Measurements from ENCODE around the gene CRYM.
"Not testable (repeated sequence)": the region's sequence is repeated elsewhere in the genome, so short reads cannot be mapped to it uniquely, and the experiment has no call there.

CRYM gene

GRCh38 chr16:21277045-21277926 lies 804 bp downstream of the CRYM start:
- H3K27me3 ChIP-seq (ENCODE audit: control insufficient read depth in 1 of 2, insufficient read depth in 2 of 2, low read length in 2 of 2) = peaks cover 22 to 27% of the 10 kb centered on the region in 2 donors
- no peak overlapping the region for H3K9ac ChIP-seq (ENCODE audit: low read length in 2 of 2)
- H3K4me3 ChIP-seq (ENCODE audit: low read length in 2 of 2) = peak overlapping the region; percentile 64 to 75
- peaks cover 6% of the 10 kb centered on the region for H3K4me1 ChIP-seq (ENCODE audit: control insufficient read depth, insufficient read depth, low read length)
- H3K27ac ChIP-seq (ENCODE audit: low read length) = no peak overlapping the region
- no peaks in the 10 kb centered on the region for H3K9me3 ChIP-seq (ENCODE audit: control insufficient read depth in 2 of 2, low read length in 2 of 2)
- H3K36me3 ChIP-seq (ENCODE audit: control insufficient read depth in 2 of 2, insufficient read depth in 2 of 2, low read length in 2 of 2) = no peaks in the 10 kb centered on the region

DNA sequence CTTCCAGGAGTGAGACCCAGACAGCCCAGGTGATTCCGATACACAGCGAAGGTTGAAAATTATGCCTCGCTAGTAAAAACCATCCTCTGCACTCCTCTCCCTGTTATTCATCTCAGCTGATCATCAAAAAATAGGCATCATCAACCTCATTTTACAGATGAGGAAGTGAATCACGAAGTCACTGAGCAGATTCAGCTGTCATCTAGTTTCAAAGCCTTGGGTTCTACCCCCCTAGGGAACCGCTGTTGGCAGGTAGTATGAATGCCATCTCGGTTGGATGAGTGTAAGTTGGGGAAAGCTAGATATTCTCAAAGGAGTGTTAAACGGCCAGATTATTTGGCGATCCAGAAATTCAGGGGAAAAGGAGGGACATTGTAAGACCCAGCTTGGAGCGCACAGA lies 2.0 kb downstream of the CRYM start:
- H3K27me3 ChIP-seq (ENCODE audit: control insufficient read depth in 1 of 2, insufficient read depth in 2 of 2, low read length in 2 of 2) = peaks cover 22 to 27% of the 10 kb centered on the region in 2 donors
- peaks cover 6% of the 10 kb centered on the region for H3K4me1 ChIP-seq (ENCODE audit: control insufficient read depth, insufficient read depth, low read length)
- H3K27ac ChIP-seq (ENCODE audit: low read length) = no peak overlapping the region
- H3K4me3 ChIP-seq (ENCODE audit: low read length in 2 of 2) = no peak overlapping the region
- H3K36me3 ChIP-seq (ENCODE audit: control insufficient read depth in 2 of 2, insufficient read depth in 2 of 2, low read length in 2 of 2) = no peaks in the 10 kb centered on the region
- H3K9ac ChIP-seq (ENCODE audit: low read length in 2 of 2) = no peak overlapping the region
- no peaks in the 10 kb centered on the region for H3K9me3 ChIP-seq (ENCODE audit: control insufficient read depth in 2 of 2, low read length in 2 of 2)

- no peaks in the 10 kb centered on the region for H3K36me3 ChIP-seq (ENCODE audit: control insufficient read depth in 2 of 2, insufficient read depth in 2 of 2, low read length in 2 of 2)
- H3K4me1 ChIP-seq (ENCODE audit: control insufficient read depth, insufficient read depth, low read length) = peaks cover 6% of the 10 kb centered on the region
- no peak overlapping the region for H3K4me3 ChIP-seq (ENCODE audit: low read length in 2 of 2)
- no peak overlapping the region for H3K27ac ChIP-seq (ENCODE audit: low read length)
- no peaks in the 10 kb centered on the region for H3K9me3 ChIP-seq (ENCODE audit: control insufficient read depth in 2 of 2, low read length in 2 of 2)
- H3K9ac ChIP-seq (ENCODE audit: low read length in 2 of 2) = no peak overlapping the region
- peaks cover 22 to 29% of the 10 kb centered on the region in 2 donors for H3K27me3 ChIP-seq (ENCODE audit: control insufficient read depth in 1 of 2, insufficient read depth in 2 of 2, low read length in 2 of 2)
Observed at GRCh38 chr16:21275529-21275928, 2.6 kb downstream of the CRYM start.

GRCh38 chr16:21274172-21274726 lies 3.8 kb downstream of the CRYM start:
- Histone ChIP-seq H3K9me3 (ENCODE audit: control insufficient read depth in 2 of 2, low read length in 2 of 2) (no peaks in the 10 kb centered on the region), H3K4me1 (ENCODE audit: control insufficient read depth, insufficient read depth, low read length) (peaks cover 6% of the 10 kb centered on the region), H3K27me3 (ENCODE audit: control insufficient read depth in 1 of 2, insufficient read depth in 2 of 2, low read length in 2 of 2) (peaks cover 22 to 29% of the 10 kb centered on the region in 2 donors), H3K9ac (ENCODE audit: low read length in 2 of 2) (no peak overlapping the region), H3K4me3 (ENCODE audit: low read length in 2 of 2) (no peak overlapping the region), H3K27ac (ENCODE audit: low read length) (no peak overlapping the region), H3K36me3 (ENCODE audit: control insufficient read depth in 2 of 2, insufficient read depth in 2 of 2, low read length in 2 of 2) (no peaks in the 10 kb centered on the region)

DNA sequence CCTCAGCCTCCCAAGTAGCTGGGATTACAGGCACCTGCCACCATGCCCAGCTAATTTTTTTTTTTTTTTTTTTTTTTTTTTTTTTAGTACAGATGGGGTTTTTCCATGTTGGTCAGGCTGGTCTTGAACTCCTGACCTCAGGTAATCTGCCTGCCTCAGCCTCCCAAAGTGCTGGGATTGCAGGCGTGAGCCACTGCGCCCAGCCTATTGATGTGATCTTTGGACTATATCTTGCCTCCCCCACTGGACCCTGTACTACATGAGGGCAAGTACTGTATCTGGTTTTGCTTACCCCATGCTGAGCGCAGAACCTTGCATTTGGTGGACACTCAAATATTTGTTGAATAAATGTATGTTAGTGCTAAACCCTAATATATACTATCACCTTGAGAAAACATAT lies 5.3 kb downstream of the CRYM start:
- peaks cover 19 to 26% of the 10 kb centered on the region in 2 donors for H3K27me3 ChIP-seq (ENCODE audit: control insufficient read depth in 1 of 2, insufficient read depth in 2 of 2, low read length in 2 of 2)
- H3K4me3 ChIP-seq (ENCODE audit: low read length in 2 of 2); H3K36me3 ChIP-seq (ENCODE audit: control insufficient read depth in 2 of 2, insufficient read depth in 2 of 2, low read length in 2 of 2); H3K4me1 ChIP-seq (ENCODE audit: control insufficient read depth, insufficient read depth, low read length); H3K9ac ChIP-seq (ENCODE audit: low read length in 2 of 2); H3K9me3 ChIP-seq (ENCODE audit: control insufficient read depth in 2 of 2, low read length in 2 of 2); H3K27ac ChIP-seq (ENCODE audit: low read length): not testable (repeated sequence)

- Histone ChIP-seq H3K4me3 (ENCODE audit: low read length in 2 of 2) (no peak overlapping the region), H3K36me3 (ENCODE audit: control insufficient read depth in 2 of 2, insufficient read depth in 2 of 2, low read length in 2 of 2) (no peaks in the 10 kb centered on the region), H3K27me3 (ENCODE audit: control insufficient read depth in 1 of 2, insufficient read depth in 2 of 2, low read length in 2 of 2) (peaks cover 15 to 21% of the 10 kb centered on the region in 2 donors), H3K27ac (ENCODE audit: low read length) (no peak overlapping the region), H3K9ac (ENCODE audit: low read length in 2 of 2) (no peak overlapping the region), H3K9me3 (ENCODE audit: control insufficient read depth in 2 of 2, low read length in 2 of 2) (no peaks in the 10 kb centered on the region), H3K4me1 (ENCODE audit: control insufficient read depth, insufficient read depth, low read length) (no peaks in the 10 kb centered on the region)
Observed at GRCh38 chr16:21272253-21272652, 5.8 kb downstream of the CRYM start.

GRCh38 chr16:21268236-21268635 lies 9.9 kb downstream of the CRYM start:
- Histone ChIP-seq H3K27me3 (ENCODE audit: control insufficient read depth in 1 of 2, insufficient read depth in 2 of 2, low read length in 2 of 2) (peaks cover 0 to 2% of the 10 kb centered on the region in 2 donors), H3K4me3 (ENCODE audit: low read length in 2 of 2) (no peak overlapping the region), H3K9ac (ENCODE audit: low read length in 2 of 2) (no peak overlapping the region), H3K9me3 (ENCODE audit: control insufficient read depth in 2 of 2, low read length in 2 of 2) (no peaks in the 10 kb centered on the region), H3K4me1 (ENCODE audit: control insufficient read depth, insufficient read depth, low read length) (no peaks in the 10 kb centered on the region), H3K27ac (ENCODE audit: low read length) (no peak overlapping the region), H3K36me3 (ENCODE audit: control insufficient read depth in 2 of 2, insufficient read depth in 2 of 2, low read length in 2 of 2) (no peaks in the 10 kb centered on the region)

DNA sequence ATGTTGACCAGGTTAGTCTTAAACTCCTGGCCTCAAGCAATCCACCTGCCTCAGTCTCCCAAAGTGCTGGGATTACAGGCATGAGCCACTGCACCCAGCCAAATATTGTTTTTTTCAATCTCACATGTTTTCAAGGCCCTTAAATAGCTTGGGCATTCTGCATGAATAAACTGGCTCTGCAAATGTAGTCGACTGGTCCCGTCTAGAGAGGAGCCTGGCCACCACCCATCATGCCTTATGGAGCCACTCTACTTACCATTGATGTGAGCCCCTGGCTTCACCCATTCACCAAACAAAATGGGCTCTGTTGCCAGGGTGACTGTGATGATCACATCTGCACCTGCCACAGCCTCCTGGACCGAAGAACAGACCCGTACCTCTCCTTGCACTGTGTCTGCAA lies 10.8 kb downstream of the CRYM start:
- Histone ChIP-seq H3K27ac (ENCODE audit: low read length) (no peak overlapping the region), H3K36me3 (ENCODE audit: control insufficient read depth in 2 of 2, insufficient read depth in 2 of 2, low read length in 2 of 2) (no peaks in the 10 kb centered on the region), H3K4me3 (ENCODE audit: low read length in 2 of 2) (no peak overlapping the region), H3K27me3 (ENCODE audit: control insufficient read depth in 1 of 2, insufficient read depth in 2 of 2, low read length in 2 of 2) (peaks cover 0 to 2% of the 10 kb centered on the region in 2 donors), H3K9ac (ENCODE audit: low read length in 2 of 2) (no peak overlapping the region), H3K4me1 (ENCODE audit: control insufficient read depth, insufficient read depth, low read length) (no peaks in the 10 kb centered on the region), H3K9me3 (ENCODE audit: control insufficient read depth in 2 of 2, low read length in 2 of 2) (no peaks in the 10 kb centered on the region)

GRCh38 chr16:21265104-21265837 lies 12.8 kb downstream of the CRYM start:
- H3K36me3 ChIP-seq (ENCODE audit: control insufficient read depth in 2 of 2, insufficient read depth in 2 of 2, low read length in 2 of 2) = no peaks in the 10 kb centered on the region
- H3K9ac ChIP-seq (ENCODE audit: low read length in 2 of 2) = no peak overlapping the region
- H3K4me3 ChIP-seq (ENCODE audit: low read length in 2 of 2) = no peak overlapping the region
- no peaks in the 10 kb centered on the region for H3K4me1 ChIP-seq (ENCODE audit: control insufficient read depth, insufficient read depth, low read length)
- no peaks in the 10 kb centered on the region for H3K27me3 ChIP-seq (ENCODE audit: control insufficient read depth in 1 of 2, insufficient read depth in 2 of 2, low read length in 2 of 2)
- H3K9me3 ChIP-seq (ENCODE audit: control insufficient read depth in 2 of 2, low read length in 2 of 2) = no peaks in the 10 kb centered on the region
- H3K27ac ChIP-seq (ENCODE audit: low read length) = no peak overlapping the region

- no peak overlapping the region for H3K9ac ChIP-seq (ENCODE audit: low read length in 2 of 2)
- H3K27ac ChIP-seq (ENCODE audit: low read length) = no peak overlapping the region
- H3K27me3 ChIP-seq (ENCODE audit: control insufficient read depth in 1 of 2, insufficient read depth in 2 of 2, low read length in 2 of 2) = no peaks in the 10 kb centered on the region
- no peak overlapping the region for H3K4me3 ChIP-seq (ENCODE audit: low read length in 2 of 2)
- H3K36me3 ChIP-seq (ENCODE audit: control insufficient read depth in 2 of 2, insufficient read depth in 2 of 2, low read length in 2 of 2) = no peaks in the 10 kb centered on the region
- no peaks in the 10 kb centered on the region for H3K9me3 ChIP-seq (ENCODE audit: control insufficient read depth in 2 of 2, low read length in 2 of 2)
- no peaks in the 10 kb centered on the region for H3K4me1 ChIP-seq (ENCODE audit: control insufficient read depth, insufficient read depth, low read length)
Observed at GRCh38 chr16:21264571-21265036, 13.5 kb downstream of the CRYM start.
